Measurements from ENCODE around the gene DNAAF5.

Gene DNAAF5

DNA sequence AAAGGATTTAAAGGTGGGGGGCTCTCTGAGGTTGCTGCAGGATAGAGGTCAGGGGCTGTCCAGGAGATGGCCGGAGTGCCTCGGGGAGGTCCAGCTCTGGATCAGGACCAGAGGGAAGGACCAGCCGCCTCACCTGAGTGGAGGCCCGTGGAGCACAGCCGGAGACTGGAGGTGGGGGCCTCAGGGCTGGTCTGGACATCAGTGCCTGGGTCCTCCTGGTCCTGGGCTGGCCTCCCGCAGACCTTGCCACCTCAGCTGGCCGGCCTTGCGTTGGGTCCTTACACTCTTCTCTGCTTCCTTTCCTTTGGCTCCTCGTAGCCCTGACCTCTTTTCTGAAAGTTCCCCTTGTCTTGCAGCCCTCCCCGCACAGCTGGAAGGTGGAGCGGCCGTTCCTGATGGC, 107.8 kb downstream of the DNAAF5 start:
- DNase-seq (ENCODE audit: low spot score) = no peak

DNA sequence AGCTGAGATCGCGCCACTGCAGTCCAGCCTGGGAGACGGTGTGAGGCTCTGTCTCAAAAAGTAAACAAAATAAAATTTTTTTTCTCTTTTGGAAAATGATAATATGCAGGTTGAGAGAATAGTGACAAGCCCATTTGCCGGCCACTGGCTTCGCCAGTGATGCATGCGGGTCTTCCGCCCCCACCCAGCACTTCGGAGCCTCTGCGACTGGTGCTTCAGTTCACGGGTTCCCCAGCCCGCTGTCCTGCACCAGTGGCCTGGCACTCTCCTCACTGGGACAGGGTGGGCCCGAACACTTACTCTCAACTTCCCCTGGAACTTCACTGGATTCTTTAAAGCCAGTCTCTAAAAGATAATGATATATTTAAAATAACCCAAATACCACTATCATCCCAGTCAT, 108.5 kb downstream of the DNAAF5 start:
- no peak for DNase-seq (ENCODE audit: low spot score)

DNA sequence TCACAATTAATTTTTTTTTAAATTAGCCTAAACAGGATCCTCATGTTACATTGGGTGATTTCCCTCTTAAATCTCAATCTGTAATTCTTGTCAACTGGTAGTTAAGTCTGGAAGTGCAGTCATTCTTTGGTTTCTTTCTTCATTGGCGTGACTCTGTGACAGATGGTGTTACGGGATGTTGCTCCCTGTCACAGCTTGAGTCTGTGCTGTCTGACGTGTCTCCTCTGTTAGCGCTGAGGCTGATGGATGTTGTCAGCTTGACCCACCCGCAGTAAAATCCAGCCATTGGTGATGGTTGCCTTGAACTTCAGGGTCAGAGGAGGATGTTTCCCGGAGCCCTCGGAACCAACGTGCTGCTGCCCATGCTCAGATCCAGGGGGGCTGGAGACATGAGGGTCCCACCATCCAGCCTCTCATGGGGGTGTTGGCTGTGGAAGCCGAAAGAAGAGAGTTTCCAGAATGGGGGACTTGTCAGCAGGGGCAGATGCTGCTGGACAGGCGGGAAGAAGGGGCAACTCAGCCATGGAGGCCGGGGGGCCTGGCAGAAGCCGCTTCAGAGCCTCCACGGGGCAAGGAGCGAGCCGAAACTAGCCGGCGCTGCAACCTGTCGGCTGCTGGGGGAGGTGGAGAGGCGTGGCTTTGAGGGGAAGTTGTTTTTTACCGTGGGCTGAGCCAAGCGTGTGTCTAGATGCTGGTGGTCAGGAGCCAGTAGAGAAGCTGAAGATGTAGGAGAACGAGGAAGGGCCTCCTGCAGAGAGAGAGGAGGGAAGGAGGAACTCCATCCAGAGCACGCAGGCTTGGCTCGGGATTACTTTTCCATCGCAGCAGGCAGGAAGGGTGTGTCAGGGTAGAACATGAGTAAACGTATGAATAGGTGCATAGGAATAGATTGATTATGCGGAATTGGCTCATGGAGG, 109.2 kb downstream of the DNAAF5 start:
- no peak for DNase-seq (ENCODE audit: low spot score)
